ENCODE data around the gene RAB11FIP3. TPM values are rescaled to one million over a fixed set of nuclear protein-coding genes. Genes with fewer than 3 reads are reported as not detected.
"Not testable (repeated sequence)": the region's sequence is repeated elsewhere in the genome, so short reads cannot be mapped to it uniquely, and the experiment has no call there.

The RAB11FIP3 gene
- total RNA-seq, 1 experiment from 2014 or later, result 12.8 TPM

GRCh38 chr16:463071-463470, 37.6 kb downstream of the RAB11FIP3 start (continued):
- TF ChIP-seq CTCF (IDR thresholded peaks at IDR 0.05 in 2 of 3, conservative IDR thresholded peaks at IDR 0.05 in 1 of 3; ENCODE audit: borderline replicate concordance in 1 of 3, insufficient read depth in 1 of 3, low read depth in 2 of 3, low read length in 2 of 3), result no peak
- no peak for TF ChIP-seq SP1 (IDR thresholded peaks at IDR 0.05; ENCODE audit: low read depth)

GRCh38 chr16:466651-467050, 41.2 kb downstream of the RAB11FIP3 start:
- POLR2A ChIA-PET, result no interaction called here
- TF ChIP-seq ZNF274 (IDR thresholded peaks at IDR 0.05; ENCODE audit: low read depth, low read length) (no peak), EZH2phosphoT487 (IDR thresholded peaks at IDR 0.05; ENCODE audit: borderline replicate concordance) (no peak), CBX3 (IDR thresholded peaks at IDR 0.05; ENCODE audit: low read depth) (no peak)
- H3K27me3 ChIP-seq (ENCODE audit: insufficient read depth, low read length), result no peaks in the 10 kb centered on the region
- RAD21 ChIA-PET (ENCODE audit: low non-redundant PET in 1 of 2, low total read pairs in 2 of 2, uncharacterized antibody in 2 of 2, unreplicated experiment in 2 of 2), result no interaction called here
- no peak overlapping the region for H3K9ac ChIP-seq (ENCODE audit: low read length)
- no peaks in the 10 kb centered on the region for H3K4me1 ChIP-seq (ENCODE audit: control insufficient read depth in 1 of 2, insufficient read depth in 2 of 2, low read length in 2 of 2)
- H3K9me3 ChIP-seq (ENCODE audit: control insufficient read depth in 1 of 2, insufficient read depth in 1 of 2, low read depth in 1 of 2, low read length in 2 of 2), result no peaks in the 10 kb centered on the region
- H3K4me3 ChIP-seq (replicated peaks in 1 of 2; ENCODE audit: low read depth in 1 of 2, low read length in 2 of 2), result no peak overlapping the region
- H3K36me3 ChIP-seq (ENCODE audit: control insufficient read depth in 1 of 2, insufficient read depth in 2 of 2, low read length in 2 of 2), result no peaks in the 10 kb centered on the region
- ATAC-seq (no peak), DNase-seq (ENCODE audit: low read depth, low spot score) (no peak)
- no peak overlapping the region for H3K4me2 ChIP-seq (ENCODE audit: low read length)
- CTCF ChIA-PET, result no interaction called here
- no peaks in the 10 kb centered on the region for H3K79me2 ChIP-seq (ENCODE audit: insufficient read depth, low read length)
- H3K9me2 ChIP-seq (ENCODE audit: insufficient read depth), result no peaks in the 10 kb centered on the region
- H2AFZ ChIP-seq (ENCODE audit: low read depth, low read length, poor library complexity, severe bottlenecking), result no peak overlapping the region
- no peak overlapping the region for H3K27ac ChIP-seq (ENCODE audit: low read depth, low read length)
- H4K20me1 ChIP-seq (ENCODE audit: insufficient read depth), result no peaks in the 10 kb centered on the region
- BruUV-seq (replicated peaks), result no TSS peak
- intact Hi-C loops (cut with micrococcal nuclease), result no loop called here

- POLR2A ChIA-PET; H3K4me2 ChIP-seq (ENCODE audit: low read length); intact Hi-C loops (cut with micrococcal nuclease); CTCF ChIA-PET; H3K9ac ChIP-seq (ENCODE audit: low read length); H3K79me2 ChIP-seq (ENCODE audit: insufficient read depth, low read length); H3K27ac ChIP-seq (ENCODE audit: low read depth, low read length); H3K36me3 ChIP-seq (ENCODE audit: control insufficient read depth in 1 of 2, insufficient read depth in 2 of 2, low read length in 2 of 2); H3K4me3 ChIP-seq (replicated peaks in 1 of 2; ENCODE audit: low read depth in 1 of 2, low read length in 2 of 2); RAD21 ChIA-PET (ENCODE audit: low non-redundant PET in 1 of 2, low total read pairs in 2 of 2, uncharacterized antibody in 2 of 2, unreplicated experiment in 2 of 2); H3K9me3 ChIP-seq (ENCODE audit: control insufficient read depth in 1 of 2, insufficient read depth in 1 of 2, low read depth in 1 of 2, low read length in 2 of 2); H3K4me1 ChIP-seq (ENCODE audit: control insufficient read depth in 1 of 2, insufficient read depth in 2 of 2, low read length in 2 of 2); H3K27me3 ChIP-seq (ENCODE audit: insufficient read depth, low read length); H4K20me1 ChIP-seq (ENCODE audit: insufficient read depth); H2AFZ ChIP-seq (ENCODE audit: low read depth, low read length, poor library complexity, severe bottlenecking); DNase-seq (ENCODE audit: low read depth, low spot score); H3K9me2 ChIP-seq (ENCODE audit: insufficient read depth); BruUV-seq (replicated peaks); ATAC-seq: not testable (repeated sequence)
Observed at GRCh38 chr16:467249-467871, 41.9 kb downstream of the RAB11FIP3 start.
